Gastrocnemius medialis (tissue), 4 donors: ENCODE data around the gene SLC46A1.

Experiments used
- POLR2A ChIP-seq, 2 donors: fragments of 450-650 bp; IDR thresholded peaks; one replicate each; pipeline ENCODE4 v1.6.1; 2017; ENCODE audit warnings: antibody characterized with exemption in 2 of 2, mild to moderate bottlenecking in 2 of 2, moderate library complexity in 2 of 2
- TF ChIP-seq, protein P1 (sequence below), 5 experiments: fragments of 450-650 bp in 3 of 5; fragments of 200-600 bp in 2 of 5; sonication (generic) in 2 of 5; IDR thresholded peaks in 4 of 5; conservative IDR thresholded peaks in 1 of 5; 1 replicate in 4 of 5; 2 replicates in 1 of 5; pipeline ENCODE4 v1.5.1; 2016 to 2019; ENCODE audit warnings: antibody characterized with exemption in 5 of 5, mild to moderate bottlenecking in 3 of 5, moderate library complexity in 3 of 5

DNA sequence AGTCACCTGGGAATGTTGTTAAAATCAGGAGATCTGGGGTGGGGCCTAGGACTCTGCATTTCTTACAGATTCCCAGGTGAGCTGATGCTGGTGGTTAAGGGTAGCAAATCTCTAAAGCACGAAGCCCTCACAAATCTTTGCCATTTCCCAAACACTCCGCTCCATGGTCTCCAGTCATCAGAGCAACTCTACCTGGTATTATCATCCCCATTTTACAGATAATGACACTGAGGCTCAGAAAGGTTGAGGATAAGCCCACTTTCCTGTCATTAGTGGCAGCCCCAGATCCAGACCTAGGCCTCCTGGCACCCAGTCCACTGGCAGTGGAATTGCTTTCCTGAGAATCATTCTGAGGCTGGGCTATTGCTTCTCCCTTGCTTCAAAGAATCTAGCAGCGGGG, 8.7 kb downstream of the SLC46A1 start:
- TF ChIP-seq POLR2A (IDR thresholded peaks at IDR 0.05) = no peak
- TF ChIP-seq, protein P1, sequence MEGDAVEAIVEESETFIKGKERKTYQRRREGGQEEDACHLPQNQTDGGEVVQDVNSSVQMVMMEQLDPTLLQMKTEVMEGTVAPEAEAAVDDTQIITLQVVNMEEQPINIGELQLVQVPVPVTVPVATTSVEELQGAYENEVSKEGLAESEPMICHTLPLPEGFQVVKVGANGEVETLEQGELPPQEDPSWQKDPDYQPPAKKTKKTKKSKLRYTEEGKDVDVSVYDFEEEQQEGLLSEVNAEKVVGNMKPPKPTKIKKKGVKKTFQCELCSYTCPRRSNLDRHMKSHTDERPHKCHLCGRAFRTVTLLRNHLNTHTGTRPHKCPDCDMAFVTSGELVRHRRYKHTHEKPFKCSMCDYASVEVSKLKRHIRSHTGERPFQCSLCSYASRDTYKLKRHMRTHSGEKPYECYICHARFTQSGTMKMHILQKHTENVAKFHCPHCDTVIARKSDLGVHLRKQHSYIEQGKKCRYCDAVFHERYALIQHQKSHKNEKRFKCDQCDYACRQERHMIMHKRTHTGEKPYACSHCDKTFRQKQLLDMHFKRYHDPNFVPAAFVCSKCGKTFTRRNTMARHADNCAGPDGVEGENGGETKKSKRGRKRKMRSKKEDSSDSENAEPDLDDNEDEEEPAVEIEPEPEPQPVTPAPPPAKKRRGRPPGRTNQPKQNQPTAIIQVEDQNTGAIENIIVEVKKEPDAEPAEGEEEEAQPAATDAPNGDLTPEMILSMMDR (IDR thresholded peaks at IDR 0.05 in 4 of 5, conservative IDR thresholded peaks at IDR 0.05 in 1 of 5) = no peak
